ENCODE measurements around the gene MYLK. TPM values are rescaled to one million over a fixed set of nuclear protein-coding genes. Genes with fewer than 3 reads are reported as not detected.

The MYLK gene
- total and polyA plus RNA-seq, 2 donors, result 5.4 to 11.5 TPM

DNA sequence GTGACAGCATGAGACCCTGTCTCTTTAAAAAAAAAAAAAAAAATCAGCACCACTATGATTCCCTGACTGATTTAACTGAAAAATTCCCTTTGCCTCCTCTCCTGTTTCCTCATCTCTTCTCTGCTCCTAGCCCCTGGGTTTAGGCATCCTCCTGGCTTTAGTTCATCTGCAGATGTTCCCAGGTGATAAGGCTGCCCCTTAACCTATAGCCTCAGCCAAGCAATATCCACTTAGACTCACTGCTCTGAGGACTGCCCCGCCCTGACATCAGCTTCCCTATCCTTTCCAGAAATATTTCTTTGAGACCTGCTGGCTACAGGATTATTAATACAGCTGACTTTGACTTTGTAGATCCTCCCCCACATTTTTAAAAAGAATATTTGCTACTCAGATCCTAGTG lies 259.8 kb downstream of the MYLK start:
- no peaks in the 10 kb centered on the region for H3K36me3 ChIP-seq (ENCODE audit: control insufficient read depth in 2 of 2, insufficient read depth in 2 of 2, low read length in 1 of 2)
- no peak overlapping the region for H3K4me3 ChIP-seq (ENCODE audit: low read length in 2 of 2)
- 96% methylated on average over 1 of the region's 1 CpG for WGBS
- H3K9me3 ChIP-seq (ENCODE audit: control insufficient read depth in 2 of 2, insufficient read depth in 1 of 2, low read length in 1 of 2), result no peaks in the 10 kb centered on the region
- no peak overlapping the region for H3K27ac ChIP-seq (ENCODE audit: low read depth in 1 of 2, low read length in 1 of 2)
- DNase-seq (ENCODE audit: low read depth in 6 of 9, low spot score in 9 of 9), result no peak
- H3K27me3 ChIP-seq (ENCODE audit: control insufficient read depth in 2 of 2, insufficient read depth in 1 of 2, low read length in 1 of 2), result no peaks in the 10 kb centered on the region
- H3K4me1 ChIP-seq (ENCODE audit: control insufficient read depth in 2 of 2, insufficient read depth in 2 of 2, low read length in 2 of 2), result no peaks in the 10 kb centered on the region

- H3K4me1 ChIP-seq (ENCODE audit: control insufficient read depth in 2 of 2, insufficient read depth in 2 of 2, low read length in 2 of 2), result peaks cover 0 to 6% of the 10 kb centered on the region in 2 donors
- 92% methylated on average over 5 of the region's 5 CpGs for WGBS
- H3K9me3 ChIP-seq (ENCODE audit: control insufficient read depth in 2 of 2, insufficient read depth in 1 of 2, low read length in 1 of 2), result no peaks in the 10 kb centered on the region
- no peak for DNase-seq (ENCODE audit: low read depth in 6 of 9, low spot score in 9 of 9)
- H3K27me3 ChIP-seq (ENCODE audit: control insufficient read depth in 2 of 2, insufficient read depth in 1 of 2, low read length in 1 of 2), result no peaks in the 10 kb centered on the region
- H3K4me3 ChIP-seq (ENCODE audit: low read length in 2 of 2), result no peak overlapping the region
- no peaks in the 10 kb centered on the region for H3K36me3 ChIP-seq (ENCODE audit: control insufficient read depth in 2 of 2, insufficient read depth in 2 of 2, low read length in 1 of 2)
- no peak overlapping the region for H3K27ac ChIP-seq (ENCODE audit: low read depth in 1 of 2, low read length in 1 of 2)
Measured at GRCh38 chr3:123623346-123623880, 260.7 kb downstream of the MYLK start.

GRCh38 chr3:123622766-123623165 lies 261.4 kb downstream of the MYLK start:
- no peak overlapping the region for H3K27ac ChIP-seq (ENCODE audit: low read depth in 1 of 2, low read length in 1 of 2)
- H3K27me3 ChIP-seq (ENCODE audit: control insufficient read depth in 2 of 2, insufficient read depth in 1 of 2, low read length in 1 of 2), result no peaks in the 10 kb centered on the region
- WGBS, result 97% methylated on average over 2 of the region's 2 CpGs

DNA sequence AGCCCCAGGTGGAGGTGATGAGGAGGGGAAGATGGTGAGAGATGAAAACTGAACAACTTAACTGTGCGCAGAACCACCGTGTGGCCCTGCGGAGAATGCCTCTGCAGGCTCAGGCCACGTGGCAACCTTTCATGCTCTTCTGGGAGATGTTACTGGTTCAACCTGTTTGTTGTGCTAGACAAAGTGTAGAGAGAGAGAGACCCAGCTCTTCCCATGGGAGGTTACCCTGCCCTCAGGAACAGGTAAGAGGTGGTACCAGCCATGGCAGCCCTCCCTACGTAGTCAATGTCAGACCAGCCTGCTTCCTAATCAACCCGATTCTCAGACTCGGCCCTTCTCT lies 262.3 kb downstream of the MYLK start:
- Histone ChIP-seq H3K36me3 (ENCODE audit: control insufficient read depth in 2 of 2, insufficient read depth in 2 of 2, low read length in 1 of 2) (peaks cover 2 to 5% of the 10 kb centered on the region in 2 donors), H3K4me3 (ENCODE audit: low read length in 2 of 2) (no peak overlapping the region), H3K9me3 (ENCODE audit: control insufficient read depth in 2 of 2, insufficient read depth in 1 of 2, low read length in 1 of 2) (no peaks in the 10 kb centered on the region), H3K27me3 (ENCODE audit: control insufficient read depth in 2 of 2, insufficient read depth in 1 of 2, low read length in 1 of 2) (no peaks in the 10 kb centered on the region), H3K4me1 (ENCODE audit: control insufficient read depth in 2 of 2, insufficient read depth in 2 of 2, low read length in 2 of 2) (peaks cover 0 to 10% of the 10 kb centered on the region in 2 donors), H3K27ac (ENCODE audit: low read depth in 1 of 2, low read length in 1 of 2) (no peak overlapping the region)
- 99% methylated on average over 7 of the region's 7 CpGs for WGBS
- no peak for DNase-seq (ENCODE audit: low read depth in 6 of 9, low spot score in 9 of 9)

More at GRCh38 chr3:123622766-123623165, 261.4 kb downstream of the MYLK start:
- no peak for DNase-seq (ENCODE audit: low read depth in 6 of 9, low spot score in 9 of 9)
- no peaks in the 10 kb centered on the region for H3K9me3 ChIP-seq (ENCODE audit: control insufficient read depth in 2 of 2, insufficient read depth in 1 of 2, low read length in 1 of 2)
- no peak overlapping the region for H3K4me3 ChIP-seq (ENCODE audit: low read length in 2 of 2)
- peaks cover 0 to 10% of the 10 kb centered on the region in 2 donors for H3K4me1 ChIP-seq (ENCODE audit: control insufficient read depth in 2 of 2, insufficient read depth in 2 of 2, low read length in 2 of 2)
- peaks cover 2 to 5% of the 10 kb centered on the region in 2 donors for H3K36me3 ChIP-seq (ENCODE audit: control insufficient read depth in 2 of 2, insufficient read depth in 2 of 2, low read length in 1 of 2)

- 96% methylated on average over 7 of the region's 7 CpGs for WGBS
- Histone ChIP-seq H3K36me3 (ENCODE audit: control insufficient read depth in 2 of 2, insufficient read depth in 2 of 2, low read length in 1 of 2) (peaks cover 2 to 5% of the 10 kb centered on the region in 2 donors), H3K9me3 (ENCODE audit: control insufficient read depth in 2 of 2, insufficient read depth in 1 of 2, low read length in 1 of 2) (no peaks in the 10 kb centered on the region), H3K27ac (ENCODE audit: low read depth in 1 of 2, low read length in 1 of 2) (no peak overlapping the region), H3K4me3 (ENCODE audit: low read length in 2 of 2) (no peak overlapping the region), H3K4me1 (ENCODE audit: control insufficient read depth in 2 of 2, insufficient read depth in 2 of 2, low read length in 2 of 2) (peaks cover 0 to 10% of the 10 kb centered on the region in 2 donors), H3K27me3 (ENCODE audit: control insufficient read depth in 2 of 2, insufficient read depth in 1 of 2, low read length in 1 of 2) (no peaks in the 10 kb centered on the region)
- DNase-seq (ENCODE audit: low read depth in 6 of 9, low spot score in 9 of 9), result no peak
Measured at GRCh38 chr3:123621186-123621849, 262.8 kb downstream of the MYLK start.

- Histone ChIP-seq H3K36me3 (ENCODE audit: control insufficient read depth in 2 of 2, insufficient read depth in 2 of 2, low read length in 1 of 2) (peaks cover 2 to 5% of the 10 kb centered on the region in 2 donors), H3K27ac (ENCODE audit: low read depth in 1 of 2, low read length in 1 of 2) (no peak overlapping the region), H3K4me3 (ENCODE audit: low read length in 2 of 2) (no peak overlapping the region), H3K27me3 (ENCODE audit: control insufficient read depth in 2 of 2, insufficient read depth in 1 of 2, low read length in 1 of 2) (no peaks in the 10 kb centered on the region), H3K4me1 (ENCODE audit: control insufficient read depth in 2 of 2, insufficient read depth in 2 of 2, low read length in 2 of 2) (peaks cover 0 to 10% of the 10 kb centered on the region in 2 donors), H3K9me3 (ENCODE audit: control insufficient read depth in 2 of 2, insufficient read depth in 1 of 2, low read length in 1 of 2) (no peaks in the 10 kb centered on the region)
- 98% methylated on average over 8 of the region's 8 CpGs for WGBS
- no peak for DNase-seq (ENCODE audit: low read depth in 6 of 9, low spot score in 9 of 9)
Measured at GRCh38 chr3:123620343-123620742, 263.8 kb downstream of the MYLK start.

- peak in 2 of 9 donors; percentile 6 to 49 for DNase-seq (ENCODE audit: low read depth in 6 of 9, low spot score in 9 of 9)
- peaks cover 0 to 10% of the 10 kb centered on the region in 2 donors for H3K4me1 ChIP-seq (ENCODE audit: control insufficient read depth in 2 of 2, insufficient read depth in 2 of 2, low read length in 2 of 2)
- no peaks in the 10 kb centered on the region for H3K27me3 ChIP-seq (ENCODE audit: control insufficient read depth in 2 of 2, insufficient read depth in 1 of 2, low read length in 1 of 2)
- H3K9me3 ChIP-seq (ENCODE audit: control insufficient read depth in 2 of 2, insufficient read depth in 1 of 2, low read length in 1 of 2), result no peaks in the 10 kb centered on the region
- H3K36me3 ChIP-seq (ENCODE audit: control insufficient read depth in 2 of 2, insufficient read depth in 2 of 2, low read length in 1 of 2), result peaks cover 6 to 7% of the 10 kb centered on the region in 2 donors
- 51% methylated on average over 5 of the region's 5 CpGs for WGBS
- no peak overlapping the region for H3K27ac ChIP-seq (ENCODE audit: low read depth in 1 of 2, low read length in 1 of 2)
- no peak overlapping the region for H3K4me3 ChIP-seq (ENCODE audit: low read length in 2 of 2)
Measured at GRCh38 chr3:123618768-123619484, 265.2 kb downstream of the MYLK start.

GRCh38 chr3:123618076-123618708 lies 265.9 kb downstream of the MYLK start:
- Histone ChIP-seq H3K4me3 (ENCODE audit: low read length in 2 of 2) (no peak overlapping the region), H3K4me1 (ENCODE audit: control insufficient read depth in 2 of 2, insufficient read depth in 2 of 2, low read length in 2 of 2) (peaks cover 0 to 10% of the 10 kb centered on the region in 2 donors), H3K27ac (ENCODE audit: low read depth in 1 of 2, low read length in 1 of 2) (no peak overlapping the region), H3K27me3 (ENCODE audit: control insufficient read depth in 2 of 2, insufficient read depth in 1 of 2, low read length in 1 of 2) (no peaks in the 10 kb centered on the region), H3K9me3 (ENCODE audit: control insufficient read depth in 2 of 2, insufficient read depth in 1 of 2, low read length in 1 of 2) (no peaks in the 10 kb centered on the region), H3K36me3 (ENCODE audit: control insufficient read depth in 2 of 2, insufficient read depth in 2 of 2, low read length in 1 of 2) (peaks cover 7 to 8% of the 10 kb centered on the region in 2 donors)
- DNase-seq (ENCODE audit: low read depth in 6 of 9, low spot score in 9 of 9), result no peak
- 54% methylated on average over 7 of the region's 7 CpGs for WGBS

GRCh38 chr3:123616593-123616992 lies 267.5 kb downstream of the MYLK start:
- H3K4me3 ChIP-seq (ENCODE audit: low read length in 2 of 2), result no peak overlapping the region
- no peak overlapping the region for H3K27ac ChIP-seq (ENCODE audit: low read depth in 1 of 2, low read length in 1 of 2)
- WGBS, result 99% methylated on average over 6 of the region's 6 CpGs
- H3K36me3 ChIP-seq (ENCODE audit: control insufficient read depth in 2 of 2, insufficient read depth in 2 of 2, low read length in 1 of 2), result peaks cover 8 to 13% of the 10 kb centered on the region in 2 donors
- no peaks in the 10 kb centered on the region for H3K9me3 ChIP-seq (ENCODE audit: control insufficient read depth in 2 of 2, insufficient read depth in 1 of 2, low read length in 1 of 2)
- no peaks in the 10 kb centered on the region for H3K27me3 ChIP-seq (ENCODE audit: control insufficient read depth in 2 of 2, insufficient read depth in 1 of 2, low read length in 1 of 2)
- peaks cover 0 to 10% of the 10 kb centered on the region in 2 donors for H3K4me1 ChIP-seq (ENCODE audit: control insufficient read depth in 2 of 2, insufficient read depth in 2 of 2, low read length in 2 of 2)
- no peak for DNase-seq (ENCODE audit: low read depth in 6 of 9, low spot score in 9 of 9)

Data from thymus (tissue), 11 donors.